ENCODE results near the gene C2orf92. TPM values are rescaled to one million over a fixed set of nuclear protein-coding genes. Genes with fewer than 3 reads are reported as not detected.

C2orf92 gene
- total RNA-seq, 1 donor from 2014 or later = 1.2 TPM

GRCh38 chr2:97720746-97721145, 51.2 kb downstream of the C2orf92 start:
- intact Hi-C loops (cut with DNase I) = no loop called here
- no peak for DNase-seq
- ATAC-seq (ENCODE audit: poor library complexity) = no peak

- no peak for DNase-seq
- intact Hi-C loops (cut with DNase I) = no loop called here
- no peak for ATAC-seq (ENCODE audit: poor library complexity)
These were observed 52.7 kb downstream of the C2orf92 start for GRCh38 chr2:97722227-97722626.

GRCh38 chr2:97723156-97724072, 53.9 kb downstream of the C2orf92 start:
- intact Hi-C loops (cut with DNase I) = no loop called here
- DNase-seq = peak; percentile 32
- no peak for ATAC-seq (ENCODE audit: poor library complexity)

- ATAC-seq (ENCODE audit: poor library complexity) = no peak
- intact Hi-C loops (cut with DNase I) = no loop called here
These were observed 54.5 kb downstream of the C2orf92 start for GRCh38 chr2:97724073-97724410.

DNA sequence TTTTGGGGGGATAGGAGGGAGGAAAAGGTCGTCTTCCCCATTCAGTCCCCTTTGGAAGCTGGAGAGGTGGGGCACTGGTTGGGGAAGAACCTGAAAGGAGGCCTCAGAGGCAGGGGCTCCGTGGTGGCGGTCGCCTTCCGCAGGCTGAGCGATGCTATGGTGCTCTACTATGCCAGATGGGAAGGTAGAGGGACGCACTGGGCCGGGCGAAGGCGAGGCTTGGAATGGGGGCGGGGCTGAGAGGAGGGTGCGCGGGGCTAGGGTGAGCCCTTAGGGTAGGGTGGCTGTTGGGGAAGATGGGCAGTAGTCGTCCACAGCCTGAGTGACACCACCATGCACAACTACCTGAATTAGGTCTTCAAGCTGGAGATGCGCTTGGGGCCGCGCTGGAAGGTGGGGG, 55.0 kb downstream of the C2orf92 start:
- ATAC-seq (ENCODE audit: poor library complexity) = no peak
- intact Hi-C loops (cut with DNase I) = no loop called here
- DNase-seq = peak; percentile 41

More at GRCh38 chr2:97724073-97724410, 54.5 kb downstream of the C2orf92 start:
- DNase-seq = no peak

GRCh38 chr2:97724946-97725688, 55.6 kb downstream of the C2orf92 start:
- no peak for ATAC-seq (ENCODE audit: poor library complexity)
- intact Hi-C loops (cut with DNase I) = no loop called here
- peak; percentile 31 for DNase-seq

GRCh38 chr2:97726261-97727064, 57.0 kb downstream of the C2orf92 start:
- ATAC-seq (ENCODE audit: poor library complexity) = peak; percentile 51
- DNase-seq = peak; percentile 42
- intact Hi-C loops (cut with DNase I) = no loop called here

DNA sequence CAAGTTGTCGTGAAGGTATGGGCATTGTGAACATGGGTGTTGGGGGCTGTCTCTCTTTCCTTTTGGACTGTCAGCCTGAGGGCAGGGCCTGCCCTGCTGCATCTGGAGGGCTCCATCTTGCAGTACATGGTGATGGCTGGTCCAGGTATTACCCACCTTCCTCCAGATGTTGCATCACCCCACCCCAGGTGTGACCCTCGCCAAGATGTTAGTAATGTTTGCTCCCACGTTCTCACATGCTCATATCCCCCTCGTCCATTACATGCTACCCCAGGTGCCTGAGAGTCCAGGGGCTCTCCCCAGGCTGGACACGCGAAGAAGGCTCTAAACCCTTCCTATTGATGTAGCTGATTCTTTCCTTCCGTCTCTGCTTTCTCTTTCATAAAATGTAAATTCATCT, 57.8 kb downstream of the C2orf92 start:
- DNase-seq (peak; percentile 14), ATAC-seq (ENCODE audit: poor library complexity) (no peak)
- intact Hi-C loops (cut with DNase I) = no loop called here

DNA sequence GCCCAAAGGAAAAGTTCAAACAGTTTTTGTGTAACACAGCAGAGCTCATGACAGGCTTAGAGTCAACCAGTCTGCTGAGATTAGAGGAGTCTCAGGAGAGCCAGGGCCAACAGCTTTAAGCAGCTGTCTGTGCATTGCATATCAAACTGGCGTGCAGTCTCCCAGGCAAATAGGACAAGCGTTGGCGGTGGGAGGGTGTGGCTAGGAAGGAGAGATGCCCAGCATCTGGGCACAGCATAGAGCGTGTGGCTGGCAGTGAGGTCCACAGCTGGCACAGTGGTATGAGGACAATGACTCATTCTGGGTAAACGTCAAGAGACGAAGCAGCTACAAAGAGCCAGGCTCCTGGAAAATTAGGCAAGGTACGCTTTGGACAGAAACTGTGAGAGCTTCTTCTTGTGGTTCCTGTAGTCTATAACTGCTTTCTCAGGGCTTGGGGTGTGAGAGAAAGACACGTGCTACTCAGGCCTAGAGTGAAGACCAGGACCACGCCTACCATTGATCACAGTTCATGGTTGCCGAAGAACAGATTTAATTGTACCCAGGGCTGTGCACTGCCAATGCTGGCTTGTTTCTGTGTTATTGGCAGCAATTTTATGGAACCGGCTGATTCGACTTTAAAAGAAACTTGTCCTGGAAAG, 58.7 kb downstream of the C2orf92 start:
- peak; percentile 53 for DNase-seq
- intact Hi-C loops (cut with DNase I) = no loop called here

GRCh38 chr2:97730245-97730644, 60.7 kb downstream of the C2orf92 start:
- intact Hi-C loops (cut with DNase I) = no loop called here
- ATAC-seq (ENCODE audit: poor library complexity) (no peak), DNase-seq (no peak)

More for the DNA sequence above, 58.7 kb downstream of the C2orf92 start:
- ATAC-seq (ENCODE audit: poor library complexity) = peak; percentile 78

GRCh38 chr2:97731274-97732020, 61.9 kb downstream of the C2orf92 start:
- DNase-seq (no peak), ATAC-seq (ENCODE audit: poor library complexity) (no peak)
- intact Hi-C loops (cut with DNase I) = no loop called here

GRCh38 chr2:97732436-97733340, 63.2 kb downstream of the C2orf92 start:
- intact Hi-C loops (cut with DNase I) = no loop called here
- DNase-seq = no peak
- ATAC-seq (ENCODE audit: poor library complexity) = no peak

- ATAC-seq (ENCODE audit: poor library complexity) (no peak), DNase-seq (no peak)
- intact Hi-C loops (cut with DNase I) = no loop called here
These were observed 64.0 kb downstream of the C2orf92 start for GRCh38 chr2:97733341-97734035.

DNA sequence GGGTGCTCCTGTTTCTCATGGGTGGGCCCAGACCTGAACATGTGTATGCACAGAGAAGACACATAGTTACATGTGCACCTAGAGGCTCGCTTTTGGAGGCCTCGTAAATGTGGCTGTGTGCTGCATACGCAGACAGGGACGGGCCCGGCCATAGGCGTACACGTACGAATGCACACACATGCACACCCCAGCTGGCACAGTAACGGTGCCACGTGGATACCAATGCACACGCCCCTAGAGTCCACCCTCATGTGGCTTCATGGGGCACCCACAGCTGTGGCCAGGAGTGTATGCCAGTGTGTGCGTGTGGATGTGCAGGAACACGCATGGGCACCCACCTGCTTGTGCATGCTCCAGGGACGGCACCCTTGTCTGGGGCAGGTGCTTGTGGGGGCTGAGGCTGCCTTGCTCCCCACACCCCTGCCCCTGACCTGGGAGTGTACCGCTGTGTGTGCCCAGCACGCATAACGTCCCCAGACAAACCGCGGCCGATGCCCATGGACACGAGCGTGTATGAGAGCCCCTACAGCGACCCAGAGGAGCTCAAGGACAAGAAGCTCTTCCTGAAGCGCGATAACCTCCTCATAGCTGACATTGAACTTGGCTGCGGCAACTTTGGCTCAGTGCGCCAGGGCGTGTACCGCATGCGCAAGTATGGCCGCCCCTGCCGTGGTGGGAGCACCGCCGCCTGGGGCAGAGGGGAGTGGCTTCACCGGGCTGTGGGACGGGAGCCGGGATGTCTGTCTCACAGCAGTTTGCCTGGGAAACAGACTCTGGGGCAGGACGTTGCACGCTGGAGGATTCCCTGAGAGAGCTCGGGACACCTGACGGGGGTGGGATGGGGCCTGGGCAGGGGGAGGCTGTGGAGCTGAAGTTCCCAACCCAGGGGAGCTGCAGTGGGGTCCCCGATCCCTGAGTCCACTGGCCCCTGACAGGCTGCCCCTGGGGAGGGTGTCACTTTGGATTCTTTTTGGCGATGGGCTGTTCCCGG, 64.8 kb downstream of the C2orf92 start:
- intact Hi-C loops (cut with DNase I) = no loop called here
- no peak for DNase-seq
- ATAC-seq (ENCODE audit: poor library complexity) = no peak

GRCh38 chr2:97735161-97735561, 65.6 kb downstream of the C2orf92 start:
- ATAC-seq (ENCODE audit: poor library complexity) = no peak
- intact Hi-C loops (cut with DNase I) = no loop called here
- DNase-seq = no peak
